ENCODE results near the gene CCDC93.

The CCDC93 gene

DNA sequence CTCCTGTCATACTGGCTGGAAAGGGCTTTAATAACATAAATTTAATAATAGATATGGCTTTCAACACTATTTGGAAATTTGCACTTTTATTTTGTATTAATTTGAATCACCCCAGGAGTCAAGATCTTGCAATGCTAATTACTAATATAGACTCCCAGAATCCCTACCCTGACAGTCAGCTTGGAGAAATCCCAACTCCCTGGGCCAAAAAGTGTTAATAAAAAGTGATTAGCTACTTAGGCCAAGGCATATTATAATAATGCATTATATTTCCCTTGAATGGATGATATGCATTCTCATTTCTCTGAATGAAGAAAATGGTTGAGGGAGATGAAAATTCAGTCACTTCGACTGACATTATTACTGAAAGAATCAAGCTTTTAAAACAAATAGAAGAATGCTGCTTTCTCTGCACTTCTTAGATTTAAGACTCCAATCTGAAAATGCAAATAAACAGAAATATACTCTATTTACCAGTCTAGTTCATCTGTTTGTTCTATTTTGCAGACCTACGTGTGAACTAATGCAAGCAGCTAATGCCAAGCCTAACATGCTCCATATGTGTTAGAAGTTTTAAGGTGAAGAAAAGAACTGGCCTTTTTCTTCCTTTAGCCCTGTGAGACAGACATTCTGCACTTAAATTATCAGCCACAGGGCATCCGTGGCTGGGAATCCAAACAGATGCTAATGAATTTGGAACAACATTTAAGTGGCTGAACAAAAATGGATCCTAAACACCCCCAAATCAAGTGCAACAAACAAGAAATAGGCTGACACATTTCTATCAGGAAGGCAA is 40.5 kb upstream of the CCDC93 start:
- FAIRE-seq: peak; percentile 61
- TF ChIP-seq POLR2A (IDR thresholded peaks at IDR 0.05; ENCODE audit: low read depth, low read length): no peak
- TF ChIP-seq TAF1 (IDR thresholded peaks at IDR 0.05; ENCODE audit: borderline replicate concordance, low read depth, low read length): no peak
- TF ChIP-seq POLR2AphosphoS5 (IDR thresholded peaks at IDR 0.05; ENCODE audit: low read depth, low read length): no peak
- no peak for DNase-seq (ENCODE audit: insufficient read length)

DNA sequence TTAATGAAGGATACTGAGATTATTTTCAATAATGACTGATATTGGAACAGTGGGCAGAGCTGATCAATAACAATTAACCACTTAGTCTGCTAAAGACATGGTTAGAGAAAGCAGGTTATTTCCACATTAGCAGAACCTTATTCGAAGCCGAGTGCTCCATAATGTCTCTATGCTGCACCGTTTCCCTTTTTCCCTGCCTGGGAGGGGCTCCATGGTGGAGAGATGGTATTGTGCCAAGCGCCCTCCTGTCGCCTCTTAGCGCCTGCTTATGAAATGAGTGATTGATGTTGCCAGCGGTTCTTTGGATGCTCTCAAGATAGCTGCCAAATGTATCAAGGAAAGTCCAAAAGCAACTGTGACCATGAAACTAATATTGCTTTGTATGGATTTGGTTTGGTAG is 39.8 kb upstream of the CCDC93 start:
- TF ChIP-seq TAF1 (IDR thresholded peaks at IDR 0.05; ENCODE audit: borderline replicate concordance, low read depth, low read length) (no peak), POLR2AphosphoS5 (IDR thresholded peaks at IDR 0.05; ENCODE audit: low read depth, low read length) (no peak), POLR2A (IDR thresholded peaks at IDR 0.05; ENCODE audit: low read depth, low read length) (no peak)
- no peak for DNase-seq (ENCODE audit: insufficient read length)
- no peak for FAIRE-seq

DNA sequence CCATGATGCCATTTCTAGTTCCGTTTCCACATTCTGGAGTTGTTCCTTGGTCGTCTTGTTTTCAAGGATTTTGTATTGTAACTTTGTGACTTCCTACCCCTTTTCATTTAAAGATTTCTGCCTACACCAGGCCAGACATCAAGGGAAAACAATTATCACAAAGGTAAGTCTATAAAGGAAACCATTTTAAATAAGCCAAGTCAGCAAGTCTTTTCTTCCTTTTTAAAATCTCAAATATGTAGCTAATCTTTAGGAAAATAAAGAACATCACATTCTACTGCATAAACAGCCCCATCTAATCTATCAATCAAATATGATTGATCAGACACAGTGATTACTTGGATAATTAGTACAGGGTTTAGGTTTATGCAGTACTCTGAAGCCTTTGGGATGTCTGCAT is 38.6 kb upstream of the CCDC93 start:
- DNase-seq (ENCODE audit: insufficient read length) (no peak), FAIRE-seq (no peak)
- TF ChIP-seq POLR2A (IDR thresholded peaks at IDR 0.05; ENCODE audit: low read depth, low read length) (no peak), POLR2AphosphoS5 (IDR thresholded peaks at IDR 0.05; ENCODE audit: low read depth, low read length) (no peak), TAF1 (IDR thresholded peaks at IDR 0.05; ENCODE audit: borderline replicate concordance, low read depth, low read length) (no peak)

DNA sequence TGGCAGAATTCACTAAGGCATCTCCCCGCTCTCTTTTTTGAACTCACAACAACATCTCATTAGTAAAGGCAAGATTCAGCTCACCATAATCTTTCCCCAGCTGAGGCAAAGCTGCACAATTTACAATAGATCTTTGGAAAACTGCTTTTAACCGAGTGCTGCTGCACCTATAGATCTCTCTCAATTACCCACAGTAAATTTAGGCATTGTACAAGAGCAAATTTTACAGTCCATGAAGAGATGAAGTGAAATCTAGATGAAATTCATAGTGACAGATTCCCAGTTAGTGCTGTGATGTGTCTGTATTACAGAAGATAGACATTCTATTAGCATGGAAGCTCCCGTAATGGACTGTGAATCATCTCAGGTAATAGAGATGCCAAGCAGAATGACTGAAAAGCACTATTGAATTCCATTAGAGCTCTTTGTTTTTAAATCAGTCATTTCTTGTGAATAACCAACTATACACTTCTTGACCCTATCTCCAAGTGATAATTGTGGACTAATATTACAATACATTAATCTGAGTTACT is 38.0 kb upstream of the CCDC93 start:
- TF ChIP-seq TAF1 (IDR thresholded peaks at IDR 0.05; ENCODE audit: borderline replicate concordance, low read depth, low read length) (no peak), POLR2AphosphoS5 (IDR thresholded peaks at IDR 0.05; ENCODE audit: low read depth, low read length) (no peak), POLR2A (IDR thresholded peaks at IDR 0.05; ENCODE audit: low read depth, low read length) (no peak)
- DNase-seq (ENCODE audit: insufficient read length): no peak
- FAIRE-seq: no peak

DNA sequence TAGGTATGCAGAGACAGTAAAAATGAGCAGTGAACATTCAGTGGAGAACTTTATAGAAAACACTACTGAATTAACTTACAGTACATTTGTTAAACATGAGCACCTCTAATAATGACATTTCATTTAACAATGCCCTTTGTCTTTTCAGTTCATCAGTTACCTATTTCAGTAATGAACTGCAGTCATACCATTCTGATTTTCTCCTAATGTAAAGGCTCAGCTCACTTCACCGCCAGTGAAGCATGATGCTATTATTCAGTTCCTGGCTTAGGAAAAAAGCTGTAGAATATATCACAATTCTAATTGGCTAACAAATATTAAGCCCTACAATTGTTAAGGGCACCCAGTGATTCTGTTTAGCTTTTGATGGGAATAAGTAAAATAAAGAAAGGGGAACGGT is 37.1 kb upstream of the CCDC93 start:
- DNase-seq (ENCODE audit: insufficient read length) (no peak), FAIRE-seq (no peak)
- TF ChIP-seq POLR2A (IDR thresholded peaks at IDR 0.05; ENCODE audit: low read depth, low read length): no peak
- TF ChIP-seq TAF1 (IDR thresholded peaks at IDR 0.05; ENCODE audit: borderline replicate concordance, low read depth, low read length): no peak
- no peak for TF ChIP-seq POLR2AphosphoS5 (IDR thresholded peaks at IDR 0.05; ENCODE audit: low read depth, low read length)

DNA sequence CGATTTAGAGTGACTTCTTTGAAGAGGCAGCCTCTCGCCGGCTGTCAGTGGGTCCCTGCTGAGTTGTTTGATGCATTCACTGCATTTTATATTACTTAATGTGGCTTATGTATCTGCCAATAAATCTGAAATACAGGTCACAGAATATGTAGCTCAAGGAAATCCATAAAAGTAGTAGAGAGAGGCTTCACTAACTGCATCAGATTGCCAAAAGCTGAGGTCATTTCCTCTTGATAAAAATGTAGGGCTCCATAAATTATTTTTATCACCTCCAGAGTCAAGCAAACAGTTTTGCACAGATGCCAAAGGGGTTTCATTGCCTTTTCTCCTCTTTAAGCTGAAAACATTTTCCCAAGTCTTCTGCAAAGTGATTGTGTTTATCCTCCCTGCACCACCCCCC is 36.5 kb upstream of the CCDC93 start:
- DNase-seq (ENCODE audit: insufficient read length) (no peak), FAIRE-seq (no peak)
- no peak for TF ChIP-seq POLR2AphosphoS5 (IDR thresholded peaks at IDR 0.05; ENCODE audit: low read depth, low read length)
- TF ChIP-seq TAF1 (IDR thresholded peaks at IDR 0.05; ENCODE audit: borderline replicate concordance, low read depth, low read length): no peak
- TF ChIP-seq POLR2A (IDR thresholded peaks at IDR 0.05; ENCODE audit: low read depth, low read length): no peak

DNA sequence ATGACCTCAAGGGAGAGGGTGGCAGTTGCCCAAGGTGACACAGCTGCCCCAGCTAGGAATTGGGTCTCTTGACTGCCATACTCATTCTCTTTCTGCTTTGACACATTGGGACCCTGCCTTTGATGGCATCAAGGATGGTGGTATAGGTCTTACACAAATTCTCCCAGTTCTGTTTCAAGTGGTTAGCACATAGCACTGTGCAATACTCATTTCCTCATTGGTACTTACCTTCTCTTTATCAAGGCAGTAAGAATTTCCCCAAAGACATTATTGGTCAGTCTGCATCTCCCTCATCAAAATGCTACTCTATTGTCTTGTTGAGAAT is 35.9 kb upstream of the CCDC93 start:
- TF ChIP-seq POLR2A (IDR thresholded peaks at IDR 0.05; ENCODE audit: low read depth, low read length) (no peak), POLR2AphosphoS5 (IDR thresholded peaks at IDR 0.05; ENCODE audit: low read depth, low read length) (no peak), TAF1 (IDR thresholded peaks at IDR 0.05; ENCODE audit: borderline replicate concordance, low read depth, low read length) (no peak)
- peak; percentile 76 for FAIRE-seq
- DNase-seq (ENCODE audit: insufficient read length): no peak

DNA sequence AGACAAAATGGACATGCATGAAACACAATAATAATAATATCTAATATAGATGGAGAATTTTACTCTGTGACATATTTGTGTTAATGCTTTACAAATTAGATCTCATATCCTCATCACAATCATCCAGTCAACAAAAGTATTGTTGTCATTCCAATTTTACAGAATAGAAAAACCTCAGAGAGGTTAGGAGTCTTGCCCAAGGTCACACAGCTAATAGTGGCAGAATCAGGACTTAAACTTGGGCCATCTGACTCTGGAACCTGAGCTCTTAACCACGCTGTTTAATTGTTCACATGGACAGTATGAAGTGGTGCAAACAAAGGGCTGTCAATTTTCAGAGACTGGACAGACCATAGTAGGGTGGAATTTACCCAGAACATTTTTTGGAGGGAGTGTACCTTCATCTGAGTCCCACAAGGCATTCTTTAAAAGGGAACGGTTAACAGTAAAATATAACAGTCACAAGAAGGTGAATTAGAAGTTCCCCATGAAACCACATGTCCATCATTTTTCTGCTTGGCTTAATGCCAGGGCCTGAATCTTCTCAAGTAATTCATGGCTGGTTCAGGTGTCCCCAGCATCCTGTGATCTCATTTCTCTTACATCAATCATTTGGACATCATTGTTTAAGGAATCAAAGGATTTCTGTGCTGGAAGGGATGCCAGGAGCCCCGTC is 35.4 kb upstream of the CCDC93 start:
- FAIRE-seq: no peak
- no peak for TF ChIP-seq POLR2AphosphoS5 (IDR thresholded peaks at IDR 0.05; ENCODE audit: low read depth, low read length)
- TF ChIP-seq TAF1 (IDR thresholded peaks at IDR 0.05; ENCODE audit: borderline replicate concordance, low read depth, low read length): no peak
- TF ChIP-seq POLR2A (IDR thresholded peaks at IDR 0.05; ENCODE audit: low read depth, low read length): no peak
- DNase-seq (ENCODE audit: insufficient read length): no peak

DNA sequence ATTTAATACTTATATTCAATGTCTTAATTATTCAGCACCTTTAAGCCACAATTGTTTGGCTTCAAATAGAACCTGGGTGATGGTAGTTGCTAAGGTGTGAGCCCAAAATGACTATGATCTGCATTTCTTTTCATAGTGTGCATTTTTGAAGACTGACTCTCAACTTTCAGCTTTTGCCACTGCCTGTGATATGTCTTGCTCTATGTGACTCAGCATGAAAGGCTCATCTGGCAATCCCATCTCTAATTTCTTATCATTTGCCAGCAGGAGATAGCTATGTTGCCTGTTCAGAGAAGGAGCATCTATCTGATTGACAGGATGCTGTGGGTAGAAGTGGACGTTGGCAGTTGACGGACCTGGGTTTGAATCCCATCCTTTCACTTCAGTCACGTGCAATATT is 34.5 kb upstream of the CCDC93 start:
- FAIRE-seq (no peak), DNase-seq (ENCODE audit: insufficient read length) (no peak)
- TF ChIP-seq POLR2A (IDR thresholded peaks at IDR 0.05; ENCODE audit: low read depth, low read length) (no peak), TAF1 (IDR thresholded peaks at IDR 0.05; ENCODE audit: borderline replicate concordance, low read depth, low read length) (no peak), POLR2AphosphoS5 (IDR thresholded peaks at IDR 0.05; ENCODE audit: low read depth, low read length) (no peak)

DNA sequence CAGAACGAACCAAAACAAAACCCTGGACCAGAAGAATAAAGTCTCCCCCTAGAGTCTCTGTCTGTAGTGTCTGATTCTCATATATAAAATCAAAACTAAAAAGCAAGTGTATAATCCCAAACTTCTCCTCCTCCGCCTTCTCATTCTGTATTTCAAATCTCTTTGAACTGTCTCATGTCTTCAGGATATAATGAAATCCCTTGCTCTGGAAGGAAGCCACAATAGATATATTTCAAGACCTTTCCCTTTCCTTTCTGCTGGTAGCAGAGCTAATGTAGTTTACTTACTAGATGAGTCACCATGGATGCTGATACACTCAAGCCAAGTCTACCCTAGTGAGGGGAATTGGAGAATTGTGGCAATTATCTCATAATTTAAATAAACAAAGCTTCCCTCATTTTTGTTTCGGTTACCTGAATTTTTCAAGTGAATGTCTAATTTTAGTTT is 33.5 kb upstream of the CCDC93 start:
- DNase-seq (ENCODE audit: insufficient read length): no peak
- TF ChIP-seq POLR2AphosphoS5 (IDR thresholded peaks at IDR 0.05; ENCODE audit: low read depth, low read length) (no peak), POLR2A (IDR thresholded peaks at IDR 0.05; ENCODE audit: low read depth, low read length) (no peak), TAF1 (IDR thresholded peaks at IDR 0.05; ENCODE audit: borderline replicate concordance, low read depth, low read length) (no peak)
- FAIRE-seq: no peak

DNA sequence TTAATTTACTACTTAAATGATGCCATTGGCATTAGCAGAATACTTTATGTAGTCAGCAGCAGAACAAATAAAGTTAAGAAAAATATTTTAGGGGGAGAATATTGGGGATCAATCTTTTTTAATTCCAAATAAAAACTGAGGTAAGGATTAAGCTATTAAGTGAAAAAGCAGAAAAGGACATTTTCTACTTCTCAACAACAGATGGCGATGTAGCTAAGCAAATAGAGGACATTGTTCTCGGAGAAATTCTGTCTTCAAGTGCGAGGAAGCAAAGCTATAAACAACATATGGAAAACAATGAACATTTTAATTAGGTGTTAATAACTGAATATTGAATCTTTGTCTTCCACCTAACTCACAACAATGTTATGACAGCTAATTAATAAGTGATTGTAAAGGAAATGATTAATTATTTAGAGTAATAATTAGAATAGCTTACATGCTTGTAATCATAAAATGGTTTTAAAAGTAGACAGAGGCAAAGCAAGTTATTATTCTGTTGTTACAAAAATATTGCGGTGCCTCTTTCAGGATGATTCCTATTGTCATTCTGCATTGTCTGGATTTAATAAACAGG is 32.9 kb upstream of the CCDC93 start:
- DNase-seq (ENCODE audit: insufficient read length) (no peak), FAIRE-seq (peak; percentile 81)
- TF ChIP-seq TAF1 (IDR thresholded peaks at IDR 0.05; ENCODE audit: borderline replicate concordance, low read depth, low read length) (no peak), POLR2AphosphoS5 (IDR thresholded peaks at IDR 0.05; ENCODE audit: low read depth, low read length) (no peak), POLR2A (IDR thresholded peaks at IDR 0.05; ENCODE audit: low read depth, low read length) (no peak)
